Lung (tissue), 12 donors: ENCODE data around the gene BANF2. TPM values are rescaled to one million over a fixed set of nuclear protein-coding genes. Genes with fewer than 3 reads are reported as not detected.

Experiments
- ATAC-seq: fragments of 200-7000 bp; cut with Tn5 transposase; one replicate; pipeline ENCODE4 v1.9.1; 2020; ENCODE audit warnings: moderate number of reproducible peaks; ENCODE audit not compliant: insufficient read depth, low FRiP score
- DNase-seq, 3 donors: peaks; one replicate each; pipeline ENCODE4 v3.0.0-alpha.2; 2013 to 2017
- H3K27ac ChIP-seq, 2 donors: one replicate each; pipeline ENCODE4 v1.5.1; 2013; ENCODE audit warnings: mild to moderate bottlenecking in 2 of 2, moderate library complexity in 2 of 2, control low read depth in 1 of 2, inconsistent platforms in 1 of 2, low read depth in 1 of 2, low read length in 1 of 2
- H3K27me3 ChIP-seq, 3 donors: one replicate each; pipeline ENCODE4 v1.5.1; 2013; ENCODE audit warnings: low read length in 2 of 3; ENCODE audit not compliant: control insufficient read depth in 3 of 3, insufficient read depth in 3 of 3
- H3K36me3 ChIP-seq, 4 donors: one replicate each; pipeline ENCODE4 v1.5.1; 2013; ENCODE audit warnings: low read length in 4 of 4, mild to moderate bottlenecking in 1 of 4, moderate library complexity in 1 of 4; ENCODE audit not compliant: control insufficient read depth in 4 of 4, insufficient read depth in 4 of 4
- H3K4me1 ChIP-seq, 5 donors: one replicate each; pipeline ENCODE4 v1.5.1; 2013; ENCODE audit warnings: low read length in 5 of 5, mild to moderate bottlenecking in 2 of 5, moderate library complexity in 1 of 5; ENCODE audit not compliant: control insufficient read depth in 5 of 5, insufficient read depth in 5 of 5
- H3K4me3 ChIP-seq: one replicate; pipeline ENCODE4 v1.5.1; 2013; ENCODE audit warnings: mild to moderate bottlenecking, control low read depth, moderate library complexity
- H3K9ac ChIP-seq, 2 donors: one replicate each; pipeline ENCODE4 v1.5.1; 2013; ENCODE audit warnings: low read length in 2 of 2, control low read depth in 1 of 2; ENCODE audit not compliant: insufficient read depth in 1 of 2
- H3K9me3 ChIP-seq, 4 donors: one replicate each; pipeline ENCODE4 v1.5.1; 2013; ENCODE audit warnings: low read length in 3 of 4, mild to moderate bottlenecking in 1 of 4, moderate library complexity in 1 of 4; ENCODE audit not compliant: control insufficient read depth in 4 of 4, insufficient read depth in 3 of 4
- CTCF ChIP-seq: IDR thresholded peaks from 2 replicates; pipeline ENCODE4 v1.5.1; 2012; ENCODE audit warnings: mild to moderate bottlenecking; ENCODE audit errors: control extremely low read depth, extremely low read depth
- WGBS, 2 donors: extraction: QIAGEN DNeasy Blood & Tissue Kit; methylation state at CpG; one replicate each; pipeline ENCODE4 v1.1.7; 2013; 5-methylcytosine and 5-hydroxymethylcytosine counted together
- polyA plus RNA-seq, 2 donors: library from polyadenylated mRNA; stranded (reverse); fragments of 200-250 nt; gene quantifications; one replicate each; pipeline ENCODE4 v1.2.1, GENCODE V29; 2013
- total RNA-seq, 2 donors: library from RNA; depleted of rRNA in 1 of 2; stranded (reverse); fragments of >200 nt in 1 of 2; gene quantifications; one replicate each; pipeline ENCODE4 v1.2.1, GENCODE V29; 2014 to 2021
- donor health status: control.
- donor health status: control.
- donor health status: Bipolar disorder and iron deficiency.
- donor health status: healthy.
- donor health status: DM: yes; HTN: yes; CAD: no.

BANF2 gene
- total and polyA plus RNA-seq, 4 donors: not detected

GRCh38 chr20:17678295-17678694, 21.5 kb upstream of the BANF2 start:
- WGBS, 2 donors: 87 to 91% methylated on average over 2 of the region's 2 CpGs

GRCh38 chr20:17678886-17679285, 20.9 kb upstream of the BANF2 start:
- no peak for TF ChIP-seq CTCF
- no peaks in the 10 kb centered on the region for H3K27me3 ChIP-seq
- peaks cover 0 to 16% (median 6%) of the 10 kb centered on the region in 4 donors for H3K36me3 ChIP-seq
- H3K4me3 ChIP-seq: no peak overlapping the region
- ATAC-seq: no peak
- H3K9ac ChIP-seq: no peak overlapping the region
- 82 to 91% methylated on average over 3 of the region's 3 CpGs for WGBS, 2 donors
- DNase-seq: no peak
- peaks cover 0 to 36% (median 18%) of the 10 kb centered on the region in 5 donors for H3K4me1 ChIP-seq
- no peaks in the 10 kb centered on the region for H3K9me3 ChIP-seq
- no peak overlapping the region for H3K27ac ChIP-seq

More at GRCh38 chr20:17678295-17678694, 21.5 kb upstream of the BANF2 start:
- Histone ChIP-seq H3K4me3 (no peak overlapping the region), H3K9me3 (no peaks in the 10 kb centered on the region), H3K27ac (peak overlapping the region in 1 of 2 donors; percentile 61), H3K9ac (no peak overlapping the region), H3K4me1 (peaks cover 0 to 32% (median 14%) of the 10 kb centered on the region in 5 donors), H3K27me3 (no peaks in the 10 kb centered on the region), H3K36me3 (peaks cover 0 to 16% (median 6%) of the 10 kb centered on the region in 4 donors)
- no peak for TF ChIP-seq CTCF
- ATAC-seq: no peak
- no peak for DNase-seq

- Histone ChIP-seq H3K36me3 (peaks cover 0 to 16% (median 5%) of the 10 kb centered on the region in 4 donors), H3K9ac (peak overlapping the region in 1 of 2 donors; percentile 50), H3K27ac (peak overlapping the region; percentile 91 to 99), H3K9me3 (no peaks in the 10 kb centered on the region), H3K27me3 (no peaks in the 10 kb centered on the region), H3K4me1 (peaks cover 0 to 40% (median 16%) of the 10 kb centered on the region in 5 donors), H3K4me3 (peak overlapping the region; percentile 90)
- DNase-seq (peak; percentile 39 to 63 (median 52)), ATAC-seq (no peak)
- no peak for TF ChIP-seq CTCF
- WGBS, 2 donors: 16 to 24% methylated on average over 27 of the region's 27 CpGs
Observed at GRCh38 chr20:17679941-17680835, 19.6 kb upstream of the BANF2 start.
